Measurements from ENCODE around the gene STK11IP. TPM values are rescaled to one million over a fixed set of nuclear protein-coding genes. Genes with fewer than 3 reads are reported as not detected.

Gene STK11IP
- total RNA-seq, result 8.5 and 9.0 TPM in 2 replicates

GRCh38 chr2:219597552-219598307 is at the start of gene STK11IP:
Gene STK11IP, plus strand, starts transcription at chr2:219597857. Its CDS starts 263 bp downstream, at chr2:219598120.

GRCh38 chr2:219571311-219572236 is 26.1 kb upstream of the STK11IP start, which contains the start of gene OBSL1:
Gene OBSL1, minus strand, starts transcription at chr2:219571539. Its CDS starts 307 bp downstream, at chr2:219571232.

GRCh38 chr2:219572237-219573001 is 25.2 kb upstream of the STK11IP start, which contains the start of gene INHA:
Gene INHA, plus strand, starts transcription at chr2:219572310. Its CDS starts 65 bp downstream, at chr2:219572375.

GRCh38 chr2:219627103-219628100 is 29.7 kb downstream of the STK11IP start, which contains the start of gene SLC4A3:
Gene SLC4A3, plus strand, starts transcription at chr2:219627630. Its CDS starts 363 bp downstream, at chr2:219627993.

Small RNA genes lying within 50 kb of the gene (small RNA-seq; reads per million reads assigned to genes)
- not detected for gene MIR3132
- gene RN7SKP213, result not detected

Other genes with a start within 250 kb of the STK11IP start
- 29.8 and 40.6 TPM in 2 replicates for gene DNPEP, start 209.9 kb upstream of the STK11IP start, total RNA-seq
- gene DES, start 179.5 kb upstream of the STK11IP start, total RNA-seq, result not detected in 2 replicates
- gene SPEG, start 163.0 kb upstream of the STK11IP start, total RNA-seq, result 0.43 and 0.80 TPM in 2 replicates
- gene GMPPA, start 99.0 kb upstream of the STK11IP start, total RNA-seq, result 30.7 and 31.0 TPM in 2 replicates
- not detected in 2 replicates for gene ASIC4, start 83.4 kb upstream of the STK11IP start, total RNA-seq
- gene CHPF, start 54.0 kb upstream of the STK11IP start, total RNA-seq, result 0.22 and 0.40 TPM in 2 replicates
- not detected in 2 replicates for gene TMEM198, start 53.8 kb upstream of the STK11IP start, total RNA-seq
- gene OBSL1, start 26.3 kb upstream of the STK11IP start, total RNA-seq, result 11.2 and 17.1 TPM in 2 replicates
- not detected in 2 replicates for gene INHA, start 25.5 kb upstream of the STK11IP start, total RNA-seq
- 0.13 and 0.22 TPM in 2 replicates for gene SLC4A3, start 29.8 kb downstream of the STK11IP start, total RNA-seq